Measurements from ENCODE around the gene PTGES3. TPM values are rescaled to one million over a fixed set of nuclear protein-coding genes. Genes with fewer than 3 reads are reported as not detected.

PTGES3 gene
- total and polyA plus RNA-seq, 10 of the 15 experiments (the other 5 are each of a cell fraction or from before 2014, with no cell fraction given) = 117 to 520 (median 175) TPM

DNA sequence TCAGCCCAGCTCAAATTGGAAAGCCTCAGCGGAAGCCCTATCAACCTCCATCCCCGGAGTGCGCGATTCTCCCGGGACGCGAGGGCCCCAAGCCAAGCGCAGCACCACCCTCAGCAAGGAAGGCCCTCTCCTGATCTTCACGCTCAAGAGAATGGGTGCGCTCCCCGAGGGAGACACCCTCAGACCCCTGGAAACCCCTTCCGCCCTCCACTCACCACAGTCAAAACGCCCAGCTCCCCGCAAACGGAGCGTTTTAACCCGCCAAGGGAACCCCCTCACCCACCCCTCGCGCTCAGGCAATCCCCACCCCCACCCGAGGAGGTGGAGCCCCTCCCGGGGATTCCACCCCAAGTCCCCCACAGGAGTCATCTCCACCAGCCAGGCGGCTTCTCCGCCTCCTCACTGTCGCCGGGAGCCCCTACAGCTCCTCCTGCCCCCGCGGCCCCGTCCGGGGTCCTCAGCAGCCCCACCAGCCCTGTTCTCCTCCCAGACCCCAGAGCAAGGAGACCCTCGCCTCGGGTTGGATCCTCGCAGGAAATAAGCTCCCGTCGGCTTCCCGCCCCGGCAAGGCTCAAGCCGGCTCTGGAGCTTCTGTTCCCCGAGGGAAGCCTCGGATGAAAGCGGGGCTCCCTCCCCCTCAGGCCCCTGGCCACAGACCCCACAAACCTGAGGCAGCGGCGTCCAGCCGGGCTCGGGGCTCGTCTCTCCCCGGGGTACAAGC lies 58.5 kb downstream of the PTGES3 start (continued):
- TF ChIP-seq NR2C2 (IDR thresholded peaks at IDR 0.05; ENCODE audit: borderline replicate concordance, control insufficient read depth, insufficient read length, low read depth) (no peak), RUNX3 (IDR thresholded peaks at IDR 0.05; ENCODE audit: low read length) (no peak), IKZF2 (IDR thresholded peaks at IDR 0.05) (no peak; a peak in 1 of 4 replicates), STAT1 (conservative IDR thresholded peaks at IDR 0.05) (no peak), SP1 (IDR thresholded peaks at IDR 0.05; ENCODE audit: low read depth, low read length) (no peak), FOS (IDR thresholded peaks at IDR 0.05; ENCODE audit: borderline replicate concordance, extremely low read depth, insufficient read length) (no peak), KDM1A (IDR thresholded peaks at IDR 0.05; ENCODE audit: borderline replicate concordance) (no peak)
- TF ChIP-seq, protein P1, sequence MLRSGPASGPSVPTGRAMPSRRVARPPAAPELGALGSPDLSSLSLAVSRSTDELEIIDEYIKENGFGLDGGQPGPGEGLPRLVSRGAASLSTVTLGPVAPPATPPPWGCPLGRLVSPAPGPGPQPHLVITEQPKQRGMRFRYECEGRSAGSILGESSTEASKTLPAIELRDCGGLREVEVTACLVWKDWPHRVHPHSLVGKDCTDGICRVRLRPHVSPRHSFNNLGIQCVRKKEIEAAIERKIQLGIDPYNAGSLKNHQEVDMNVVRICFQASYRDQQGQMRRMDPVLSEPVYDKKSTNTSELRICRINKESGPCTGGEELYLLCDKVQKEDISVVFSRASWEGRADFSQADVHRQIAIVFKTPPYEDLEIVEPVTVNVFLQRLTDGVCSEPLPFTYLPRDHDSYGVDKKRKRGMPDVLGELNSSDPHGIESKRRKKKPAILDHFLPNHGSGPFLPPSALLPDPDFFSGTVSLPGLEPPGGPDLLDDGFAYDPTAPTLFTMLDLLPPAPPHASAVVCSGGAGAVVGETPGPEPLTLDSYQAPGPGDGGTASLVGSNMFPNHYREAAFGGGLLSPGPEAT (IDR thresholded peaks at IDR 0.05; ENCODE audit: low read depth) = 0 out of 2 replicates have a peak, but pooled peaks have one; percentile 22

- DNase-seq (ENCODE audit: low read depth, low spot score) (no peak), FAIRE-seq (peak; percentile 71), ATAC-seq (peak; percentile 22)
- TSS peak; percentile 49 for BruUV-seq (replicated peaks)
- H3K9me3 ChIP-seq (replicated peaks; ENCODE audit: control insufficient read depth, insufficient read depth, low read length) = no peaks in the 10 kb centered on the region
- in situ Hi-C loops (cut with MboI) = no loop called here
- H3K27ac ChIP-seq (ENCODE audit: control insufficient read depth, insufficient read depth) = peak overlapping the region; percentile 90
- peak overlapping the region; percentile 81 for H3K4me2 ChIP-seq (ENCODE audit: control insufficient read depth, insufficient read depth)
- CTCF ChIA-PET = interaction anchor here (0.5 to 2.2 kb wide), 25 partner anchors 7 to 373 kb away, joined by 3 to 24 read pairs (median 5); partner anchors contain the start of genes GLS2, NACA and RBMS2
- peak overlapping the region; percentile 98 for H3K9ac ChIP-seq (ENCODE audit: control insufficient read depth, insufficient read depth, low read length)
- WGBS (ENCODE audit: insufficient coverage, insufficient replicate concordance, low lambda C conversion rate, missing lambda C conversion rate) = under 1% methylated on average over 18 of the region's 18 CpGs
- POLR2A ChIA-PET = interaction anchor here (0.5 to 8.4 kb wide), 21 partner anchors 6 to 645 kb away, joined by 3 to 54 read pairs (median 4); partner anchors contain the start of genes PTGES3, RBMS2 and STAT6
- SMC1A ChIA-PET (ENCODE audit: uncharacterized antibody, unreplicated experiment) = interaction anchor here (0.6 to 2.1 kb wide), 22 partner anchors 8 to 115 kb away, joined by 3 to 18 read pairs (median 4); partner anchors contain the start of genes ATP5F1B and RBMS2
- H2AFZ ChIP-seq (ENCODE audit: control insufficient read depth, low read depth, low read length) = no peak overlapping the region
- RAD21 ChIA-PET (ENCODE audit: unreplicated experiment) = interaction anchor here (1.2 to 10.0 kb wide), 12 partner anchors 8 to 313 kb away, joined by 3 to 176 read pairs (median 5); partner anchors contain the start of genes ATP5F1B, CNPY2, PTGES3 and STAT2
- intact Hi-C loops (cut with micrococcal nuclease; ENCODE audit: unreplicated experiment) = loop anchor here (2.0 kb wide), 1 partner anchor 56 kb away; no protein-coding TSS in a partner anchor
- H3K79me2 ChIP-seq (ENCODE audit: control insufficient read depth, insufficient read depth, low read length) = peaks cover 89% of the 10 kb centered on the region
- peak overlapping the region; percentile 100 for H3K4me3 ChIP-seq
- H3K4me1 ChIP-seq (ENCODE audit: control insufficient read depth, insufficient read depth, low read length) = peaks cover 47% of the 10 kb centered on the region
- peaks cover 0 to 7% of the 10 kb centered on the region in 2 experiments; a peak in 2 of 4 replicates for H3K36me3 ChIP-seq (ENCODE audit: control insufficient read depth in 2 of 2, insufficient read depth in 2 of 2, low read length in 1 of 2)
- no peaks in the 10 kb centered on the region for H3K27me3 ChIP-seq (replicated peaks in 1 of 2; ENCODE audit: control insufficient read depth in 2 of 2, insufficient read depth in 2 of 2, low read length in 1 of 2)
- H4K20me1 ChIP-seq (ENCODE audit: control insufficient read depth, insufficient read depth) = no peaks in the 10 kb centered on the region
- no peak for TF ChIP-seq CBX3 (IDR thresholded peaks at IDR 0.05; ENCODE audit: borderline replicate concordance, low read depth)
- no peak for TF ChIP-seq RBBP5 (conservative IDR thresholded peaks at IDR 0.05)
- TF ChIP-seq, protein P2, sequence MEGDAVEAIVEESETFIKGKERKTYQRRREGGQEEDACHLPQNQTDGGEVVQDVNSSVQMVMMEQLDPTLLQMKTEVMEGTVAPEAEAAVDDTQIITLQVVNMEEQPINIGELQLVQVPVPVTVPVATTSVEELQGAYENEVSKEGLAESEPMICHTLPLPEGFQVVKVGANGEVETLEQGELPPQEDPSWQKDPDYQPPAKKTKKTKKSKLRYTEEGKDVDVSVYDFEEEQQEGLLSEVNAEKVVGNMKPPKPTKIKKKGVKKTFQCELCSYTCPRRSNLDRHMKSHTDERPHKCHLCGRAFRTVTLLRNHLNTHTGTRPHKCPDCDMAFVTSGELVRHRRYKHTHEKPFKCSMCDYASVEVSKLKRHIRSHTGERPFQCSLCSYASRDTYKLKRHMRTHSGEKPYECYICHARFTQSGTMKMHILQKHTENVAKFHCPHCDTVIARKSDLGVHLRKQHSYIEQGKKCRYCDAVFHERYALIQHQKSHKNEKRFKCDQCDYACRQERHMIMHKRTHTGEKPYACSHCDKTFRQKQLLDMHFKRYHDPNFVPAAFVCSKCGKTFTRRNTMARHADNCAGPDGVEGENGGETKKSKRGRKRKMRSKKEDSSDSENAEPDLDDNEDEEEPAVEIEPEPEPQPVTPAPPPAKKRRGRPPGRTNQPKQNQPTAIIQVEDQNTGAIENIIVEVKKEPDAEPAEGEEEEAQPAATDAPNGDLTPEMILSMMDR (IDR thresholded peaks at IDR 0.05 in 2 of 3, conservative IDR thresholded peaks at IDR 0.05 in 1 of 3; ENCODE audit: control insufficient read depth in 2 of 3, extremely low read depth in 1 of 3, insufficient read depth in 1 of 3, low read depth in 3 of 3, low read length in 3 of 3) = no peak
- TF ChIP-seq PML (IDR thresholded peaks at IDR 0.05; ENCODE audit: low read length) = no peak
- TF ChIP-seq ZSCAN29 (IDR thresholded peaks at IDR 0.05) = no peak
Observed at GRCh38 chr12:56628671-56629458, 59.2 kb downstream of the PTGES3 start.
